Measurements from ENCODE around the gene ETDB.

DNA sequence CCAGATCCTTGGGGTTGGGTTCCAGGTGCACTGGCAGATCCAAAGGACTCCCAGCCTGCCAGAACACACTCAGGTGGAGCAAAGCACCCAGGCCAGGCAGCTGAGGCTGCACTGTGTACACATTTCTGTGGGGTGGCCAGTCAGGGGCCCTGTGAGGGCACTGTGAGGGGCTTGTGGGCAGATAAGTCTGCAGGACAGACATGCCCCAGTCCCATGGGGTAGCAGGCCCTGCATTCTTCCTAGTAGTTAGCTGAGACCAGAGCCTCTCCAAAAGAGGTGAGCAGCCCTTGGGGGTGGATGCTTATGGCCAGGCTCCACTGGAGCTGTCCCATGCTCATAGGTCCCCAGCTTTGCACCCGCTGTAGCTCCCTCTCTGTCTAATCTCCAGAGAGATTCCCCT lies 7.6 kb downstream of the ETDB start:
- TF ChIP-seq POLR2AphosphoS5 (IDR thresholded peaks at IDR 0.05; ENCODE audit: low read depth, low read length), result no peak
- TF ChIP-seq TAF1 (IDR thresholded peaks at IDR 0.05; ENCODE audit: borderline replicate concordance, insufficient read depth, low read length), result no peak

Data from PFSK-1 (cell line).